NT2/D1 (cell line): Measurements from ENCODE around the gene NUBP1.

Experiments
- SUZ12 ChIP-seq: IDR thresholded peaks from 2 replicates; pipeline ENCODE4 v1.6.1; 2011; ENCODE audit not compliant: insufficient read length, insufficient read depth; ENCODE audit errors: extremely low read depth
- YY1 ChIP-seq: IDR thresholded peaks from 2 replicates; pipeline ENCODE4 v1.6.1; 2011; ENCODE audit not compliant: insufficient read length, insufficient read depth
- ZNF274 ChIP-seq: IDR thresholded peaks from 2 replicates; pipeline ENCODE4 v1.6.1; 2011; ENCODE audit warnings: mild to moderate bottlenecking, low read depth, low read length

DNA sequence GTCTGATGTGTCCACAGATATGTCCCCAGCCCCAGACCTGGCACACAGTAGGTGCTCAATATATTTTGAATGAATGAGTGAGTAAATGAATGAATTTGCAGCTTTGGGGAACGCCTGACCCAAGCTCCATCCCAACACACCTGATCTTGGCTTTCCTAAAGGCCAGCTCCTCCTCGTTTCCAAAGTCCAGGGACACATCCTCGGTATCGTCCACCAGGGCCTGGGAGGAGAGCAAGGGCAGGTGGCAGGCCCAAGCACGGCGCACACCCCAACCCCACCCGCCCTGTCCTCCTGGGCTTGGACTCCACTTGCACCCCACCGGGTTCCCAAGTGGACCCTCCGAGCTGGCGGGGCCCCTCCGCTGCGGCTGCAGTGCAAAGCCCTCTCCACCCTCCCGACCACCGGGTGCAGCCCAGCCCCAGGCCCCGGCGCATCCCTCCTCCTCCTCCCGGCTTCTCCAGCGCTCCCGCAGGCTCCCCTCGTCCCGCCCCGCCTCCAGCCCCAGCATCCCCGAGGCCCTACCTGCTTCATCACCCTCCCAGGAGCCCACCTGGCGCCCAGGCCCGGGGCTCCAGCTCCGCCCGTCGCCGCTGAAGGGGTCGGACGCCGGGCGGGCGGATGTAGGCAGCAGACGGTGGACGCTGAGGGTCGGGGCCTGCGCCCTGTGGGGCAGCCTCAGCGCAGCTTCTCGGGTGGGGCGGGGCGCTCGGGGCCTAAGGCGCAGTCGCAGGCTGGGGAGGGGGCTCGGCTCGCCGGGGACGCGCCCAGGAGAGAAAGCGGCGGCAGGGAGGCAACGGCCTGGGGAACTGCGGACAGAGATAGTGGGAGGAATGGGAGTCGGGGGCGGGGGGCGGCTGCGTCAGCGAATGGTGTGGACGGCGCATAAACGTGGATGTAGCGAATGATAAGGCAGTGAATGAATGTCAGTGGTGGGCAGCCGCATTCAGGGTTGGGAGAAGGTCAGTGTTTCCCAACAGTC is 74.6 kb downstream of the NUBP1 start, which contains the start of gene TVP23A:
- no peak for TF ChIP-seq SUZ12
- no peak for TF ChIP-seq ZNF274
- TF ChIP-seq YY1 = no peak
